Anterior cingulate cortex (tissue), 58 donors: Measurements from ENCODE around the gene RGS12.
A peak's percentile ranks its signal among the peaks of the same experiment; 100 is the strongest.

ENCODE experiments used
- DNase-seq, 58 donors: peaks; one replicate each; lab custom pipeline; 2025; lab: John Stamatoyannopoulos, UW

The RGS12 gene

DNA sequence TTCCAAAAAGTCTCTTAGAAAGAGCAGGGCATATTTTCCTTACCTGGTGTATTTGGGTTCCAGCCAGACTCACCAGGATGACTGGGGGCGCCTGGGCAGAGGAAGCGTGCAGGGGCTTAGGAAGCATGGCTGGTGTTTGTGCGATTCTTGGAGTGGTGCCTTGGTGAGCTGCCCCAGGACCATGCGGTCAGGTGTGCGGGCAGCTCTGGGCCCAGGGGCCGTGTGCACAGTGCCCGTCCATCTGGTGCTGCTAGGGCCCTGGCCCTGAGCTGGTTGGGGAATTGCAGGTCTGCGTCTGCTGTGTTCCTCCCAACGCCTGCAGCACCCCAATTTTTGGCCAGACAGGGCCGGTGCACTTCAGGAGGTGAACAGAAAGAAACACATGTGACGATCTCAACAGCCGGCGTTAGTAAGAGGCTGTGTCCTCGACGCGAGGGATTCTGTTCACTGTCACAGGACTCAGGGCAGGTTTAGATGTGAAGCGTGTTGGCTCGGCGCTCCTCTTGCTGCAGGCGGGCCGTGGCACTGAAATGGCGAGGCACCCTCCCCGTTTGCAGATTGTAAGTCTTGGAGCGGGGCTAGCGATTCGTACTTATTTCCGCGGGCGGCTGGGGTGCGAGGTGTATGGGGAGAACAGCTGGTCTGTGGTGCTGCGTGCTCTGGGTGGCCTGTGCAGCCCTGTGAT lies 15.2 kb downstream of the RGS12 start:
- DNase-seq = no peak

DNA sequence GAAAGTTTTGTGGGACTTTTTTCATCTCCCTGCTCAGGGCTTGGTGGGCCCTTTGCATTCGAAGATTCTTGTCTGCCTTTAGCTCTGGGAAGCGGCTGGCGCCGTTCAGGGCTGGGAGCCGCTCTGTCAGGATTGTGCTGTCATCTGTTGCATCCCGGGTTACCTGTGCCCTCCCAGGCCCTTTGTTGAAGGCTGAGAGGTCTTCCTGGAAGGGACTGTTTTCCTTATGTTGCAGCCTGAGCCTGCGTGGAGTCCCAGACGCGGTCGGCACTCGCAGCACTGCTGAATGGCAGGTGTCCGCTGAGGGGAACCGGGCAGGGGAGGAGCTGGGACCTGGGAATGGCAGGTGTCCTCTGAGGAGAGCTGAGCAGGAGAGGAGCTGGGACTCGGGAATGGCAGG lies 15.9 kb downstream of the RGS12 start:
- no peak for DNase-seq

DNA sequence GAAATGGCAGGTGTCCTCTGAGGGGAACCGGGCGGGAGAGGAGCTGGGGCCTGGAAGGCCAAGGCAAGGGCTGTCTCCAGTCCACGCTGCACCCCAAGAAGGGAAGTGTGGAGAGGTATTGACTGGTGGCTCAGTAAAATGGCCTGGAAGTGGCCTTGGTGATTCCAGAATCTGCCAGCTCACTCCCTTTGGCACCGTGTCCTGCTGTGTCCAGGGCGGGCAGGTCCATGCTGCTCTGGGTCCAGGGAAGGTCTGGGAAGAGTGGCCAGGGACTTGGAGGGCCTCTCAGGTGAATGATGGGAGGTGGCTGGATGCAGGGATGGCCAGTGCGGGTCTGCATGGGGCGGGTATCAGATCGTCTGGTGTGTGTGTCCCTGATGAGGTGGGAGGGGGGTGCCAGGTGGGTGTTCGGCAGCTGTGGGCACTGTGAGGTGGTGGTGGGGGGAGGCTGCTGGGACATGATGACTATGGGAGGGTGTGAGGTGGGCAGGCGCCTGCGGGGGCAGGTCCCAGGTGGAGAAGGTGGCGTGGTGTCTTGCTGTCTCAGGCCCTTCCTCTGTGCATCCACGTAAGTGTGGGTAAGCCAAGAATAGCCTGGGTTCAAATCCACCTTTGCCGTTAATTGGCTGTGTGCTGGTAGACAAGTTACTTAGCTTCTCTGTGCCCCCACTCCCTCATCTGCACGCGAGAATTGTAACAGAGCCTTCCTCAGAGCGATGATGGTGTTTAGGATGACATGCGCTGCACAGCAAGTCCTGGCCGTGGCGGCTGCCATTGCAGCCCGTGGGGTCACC lies 17.7 kb downstream of the RGS12 start:
- no peak for DNase-seq

DNA sequence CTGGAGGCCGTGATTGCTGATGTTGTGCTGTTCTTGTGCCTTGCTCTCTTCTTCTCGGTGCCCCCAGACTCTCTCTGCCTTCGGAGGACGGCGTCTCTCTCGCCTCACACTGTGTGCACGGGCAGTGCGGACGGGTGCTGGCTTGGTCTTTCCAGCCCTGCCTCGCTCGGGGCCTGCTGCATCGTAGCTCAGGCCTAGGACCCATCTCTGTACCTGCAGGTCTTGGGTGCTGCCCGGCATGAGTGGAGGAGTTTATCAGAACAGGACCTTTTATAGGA lies 18.2 kb downstream of the RGS12 start:
- DNase-seq = no peak

DNA sequence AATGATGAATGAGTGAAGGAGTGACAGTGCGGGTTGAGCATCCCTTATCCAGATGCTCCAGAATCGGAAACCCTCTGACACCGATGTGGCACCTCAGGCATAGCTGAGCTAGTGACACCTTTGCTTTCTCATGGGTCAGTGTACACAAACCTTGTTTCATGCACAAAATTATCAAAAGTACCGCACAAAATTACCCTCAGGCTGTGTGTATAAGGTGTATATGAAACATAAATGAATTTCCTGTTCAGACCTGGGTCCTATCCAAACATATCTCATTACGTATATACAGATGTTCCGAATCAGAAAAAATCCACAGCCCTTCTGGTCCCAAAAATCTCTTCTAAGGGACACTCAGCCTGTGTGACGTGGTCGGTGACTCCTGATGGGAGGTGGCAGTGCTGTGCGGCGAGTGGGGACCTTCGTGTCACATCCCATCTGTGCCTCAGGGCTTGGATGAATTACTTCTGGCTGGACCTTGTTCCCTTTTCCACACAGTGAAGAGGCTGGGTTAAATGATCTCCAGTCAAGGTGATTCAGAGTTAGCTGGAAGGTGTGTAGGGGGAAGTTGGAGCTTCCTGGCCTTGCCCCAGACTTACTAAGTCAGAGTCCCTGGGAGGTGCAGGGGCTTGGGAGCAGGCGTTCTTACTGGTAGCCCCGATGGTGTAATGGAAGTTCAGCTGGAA lies 18.8 kb downstream of the RGS12 start:
- no peak for DNase-seq

DNA sequence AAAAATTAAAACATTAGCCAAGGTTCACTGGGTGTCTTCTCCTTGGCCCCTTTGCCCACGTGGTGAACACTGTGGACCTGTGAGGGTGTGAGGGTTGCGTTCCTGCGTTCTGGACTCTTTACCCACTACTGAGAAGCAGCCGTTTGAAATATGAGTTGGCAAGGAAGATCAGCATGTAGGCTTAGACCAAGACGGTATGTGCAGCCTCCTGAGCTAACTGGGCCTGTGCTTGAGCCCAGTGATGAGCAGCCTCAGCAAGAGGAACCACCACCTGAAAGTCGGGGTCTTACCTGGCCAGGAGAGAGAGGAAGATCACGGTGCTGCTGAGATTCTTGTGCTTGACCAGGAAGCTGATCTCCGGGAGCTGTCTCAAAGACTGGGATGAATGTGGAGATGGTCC lies 19.5 kb downstream of the RGS12 start:
- DNase-seq = no peak

DNA sequence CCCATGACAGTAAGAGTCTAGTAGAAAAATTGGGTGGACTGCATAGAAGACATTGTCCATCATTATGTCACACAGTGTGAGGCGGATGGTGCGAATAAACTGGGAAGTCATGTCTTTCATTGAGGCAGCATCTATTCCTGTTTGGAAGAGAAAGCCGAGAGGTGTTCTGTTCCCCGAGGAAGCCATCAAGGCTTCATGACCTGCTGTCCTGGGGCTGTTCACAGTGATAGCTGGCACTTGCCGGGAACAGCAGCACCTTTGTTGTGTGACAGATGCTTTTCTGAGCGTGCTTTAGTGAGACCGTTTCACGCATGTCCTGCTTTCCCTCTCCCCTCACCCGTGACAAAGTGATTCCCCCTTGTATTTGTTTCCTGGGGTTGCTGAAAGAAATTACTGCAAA lies 20.3 kb downstream of the RGS12 start:
- no peak for DNase-seq

DNA sequence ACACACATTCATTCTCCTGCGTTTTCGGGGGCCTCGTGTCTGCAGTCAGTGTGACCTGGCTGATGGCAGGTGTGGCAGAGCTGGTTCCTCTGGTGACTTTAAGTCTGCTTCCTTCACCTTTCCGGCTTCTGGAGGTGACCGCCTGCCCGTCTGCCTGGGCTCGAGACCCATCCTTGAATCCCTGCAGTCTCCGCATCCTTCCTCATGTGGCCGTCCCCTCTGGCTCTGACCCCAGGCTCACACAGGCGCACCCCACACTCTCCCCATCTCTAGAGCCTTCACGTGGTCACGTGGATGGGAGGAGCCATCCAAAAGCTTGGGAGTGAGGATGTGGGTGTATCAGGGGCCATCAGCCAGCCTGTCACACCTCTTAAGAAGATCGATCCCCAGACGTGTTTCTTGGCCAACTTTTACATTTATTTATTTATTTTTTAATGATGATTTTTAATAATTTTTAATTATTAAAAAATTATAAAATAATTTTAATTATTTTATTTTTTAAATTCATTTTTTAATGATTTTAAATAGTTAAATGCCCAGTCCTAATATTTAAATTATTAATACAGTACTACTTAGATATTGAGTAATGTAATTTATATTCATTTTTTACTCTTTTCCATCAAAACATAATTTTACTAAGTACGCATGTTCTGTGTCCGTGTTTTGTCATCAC lies 20.9 kb downstream of the RGS12 start:
- no peak for DNase-seq

DNA sequence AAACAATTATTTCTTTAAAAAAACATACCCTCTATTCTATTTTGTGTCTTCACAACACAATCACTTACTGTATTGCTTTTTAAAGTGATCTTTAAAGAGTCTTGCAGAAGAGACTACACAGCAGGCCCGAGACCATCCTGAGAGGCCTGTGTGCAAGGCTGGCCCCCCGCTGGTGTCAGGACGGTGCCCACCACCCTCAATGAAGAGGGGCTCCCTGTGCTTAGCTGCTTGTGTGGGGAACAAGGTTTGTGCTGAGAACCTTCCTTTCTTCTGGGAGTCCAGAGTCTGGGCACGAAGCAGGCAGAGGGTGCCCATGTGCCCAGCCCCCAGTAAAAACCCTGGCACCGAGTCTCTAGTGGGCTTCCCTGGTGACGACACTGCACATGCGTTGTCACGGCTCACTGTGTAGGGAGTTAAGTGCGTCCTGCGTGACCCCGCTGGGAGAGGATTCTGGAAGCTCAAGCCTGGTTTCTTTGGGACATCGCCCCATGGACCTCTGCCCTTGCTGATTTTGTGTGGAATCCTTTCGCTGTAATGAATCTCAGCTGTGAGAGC lies 22.0 kb downstream of the RGS12 start:
- no peak for DNase-seq

DNA sequence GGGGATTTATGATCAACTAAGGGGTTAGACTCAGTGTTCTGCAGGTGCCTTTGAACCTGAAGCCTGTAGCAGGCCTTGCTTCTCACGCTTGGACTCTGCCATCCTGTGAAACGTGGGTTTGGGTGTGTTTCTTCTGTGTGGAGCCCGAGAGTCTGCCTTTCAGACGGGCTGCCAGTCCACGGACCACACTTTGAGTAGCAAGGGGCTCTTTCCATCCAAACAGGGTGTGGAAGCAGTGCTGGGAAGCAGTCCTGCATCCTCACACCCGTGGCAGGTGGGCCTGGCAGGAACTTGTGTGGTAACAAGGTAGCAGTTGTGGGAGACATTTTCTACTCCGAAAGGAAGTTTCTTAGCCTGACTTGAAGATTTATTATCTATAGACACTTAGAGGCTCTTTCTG lies 22.7 kb downstream of the RGS12 start:
- no peak for DNase-seq

DNA sequence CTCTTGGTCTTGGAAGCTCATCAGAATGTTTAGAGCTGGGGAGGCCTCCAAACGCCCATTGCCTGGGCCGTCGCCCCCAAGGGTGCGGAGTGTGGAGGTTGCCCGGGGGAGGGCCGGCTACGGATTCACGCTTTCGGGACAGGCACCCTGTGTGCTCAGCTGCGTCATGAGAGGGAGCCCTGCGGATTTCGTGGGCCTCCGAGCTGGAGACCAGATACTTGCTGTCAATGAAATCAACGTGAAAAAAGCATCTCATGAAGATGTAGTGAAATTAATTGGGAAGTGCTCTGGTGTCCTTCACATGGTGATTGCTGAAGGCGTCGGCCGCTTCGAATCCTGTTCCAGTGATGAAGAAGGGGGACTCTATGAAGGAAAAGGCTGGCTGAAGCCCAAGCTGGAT lies 23.3 kb downstream of the RGS12 start:
- DNase-seq = no peak

DNA sequence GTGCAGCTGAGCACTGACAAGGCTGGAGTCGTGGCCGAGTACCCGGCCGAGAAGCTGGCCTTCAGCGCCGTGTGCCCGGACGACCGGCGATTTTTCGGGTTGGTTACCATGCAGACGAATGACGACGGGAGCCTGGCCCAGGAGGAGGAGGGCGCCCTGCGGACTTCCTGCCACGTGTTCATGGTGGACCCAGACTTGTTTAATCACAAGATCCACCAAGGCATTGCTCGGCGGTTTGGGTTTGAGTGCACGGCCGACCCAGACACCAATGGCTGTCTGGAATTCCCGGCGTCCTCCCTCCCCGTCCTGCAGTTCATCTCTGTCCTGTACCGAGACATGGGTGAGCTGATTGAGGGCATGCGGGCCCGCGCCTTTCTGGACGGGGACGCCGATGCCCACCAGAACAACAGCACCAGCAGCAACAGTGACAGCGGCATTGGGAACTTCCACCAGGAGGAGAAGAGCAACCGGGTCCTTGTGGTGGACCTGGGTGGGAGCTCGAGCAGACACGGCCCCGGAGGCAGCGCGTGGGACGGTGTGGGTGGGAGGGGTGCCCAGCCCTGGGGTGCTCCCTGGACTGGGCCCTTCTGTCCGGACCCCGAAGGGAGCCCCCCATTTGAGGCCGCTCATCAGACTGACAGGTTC lies 24.3 kb downstream of the RGS12 start:
- DNase-seq = no peak

DNA sequence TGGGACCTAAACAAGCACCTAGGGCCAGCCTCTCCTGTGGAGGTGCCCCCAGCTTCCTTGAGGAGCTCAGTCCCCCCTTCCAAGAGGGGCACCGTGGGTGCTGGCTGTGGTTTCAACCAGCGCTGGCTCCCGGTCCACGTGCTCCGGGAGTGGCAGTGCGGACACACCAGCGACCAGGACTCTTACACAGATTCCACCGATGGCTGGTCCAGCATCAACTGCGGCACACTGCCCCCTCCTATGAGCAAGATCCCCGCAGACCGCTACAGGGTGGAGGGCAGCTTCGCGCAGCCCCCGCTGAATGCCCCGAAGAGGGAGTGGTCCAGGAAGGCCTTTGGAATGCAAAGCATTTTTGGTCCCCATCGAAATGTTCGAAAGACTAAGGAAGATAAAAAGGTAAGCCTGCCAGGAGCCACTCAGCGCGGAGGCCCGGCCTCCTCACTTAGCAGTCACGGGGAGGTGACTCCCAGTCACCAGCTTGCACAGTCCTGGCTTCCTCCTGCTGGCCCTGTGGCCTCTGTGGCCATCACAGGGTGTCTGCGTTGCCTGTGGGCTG lies 24.9 kb downstream of the RGS12 start:
- DNase-seq = no peak

DNA sequence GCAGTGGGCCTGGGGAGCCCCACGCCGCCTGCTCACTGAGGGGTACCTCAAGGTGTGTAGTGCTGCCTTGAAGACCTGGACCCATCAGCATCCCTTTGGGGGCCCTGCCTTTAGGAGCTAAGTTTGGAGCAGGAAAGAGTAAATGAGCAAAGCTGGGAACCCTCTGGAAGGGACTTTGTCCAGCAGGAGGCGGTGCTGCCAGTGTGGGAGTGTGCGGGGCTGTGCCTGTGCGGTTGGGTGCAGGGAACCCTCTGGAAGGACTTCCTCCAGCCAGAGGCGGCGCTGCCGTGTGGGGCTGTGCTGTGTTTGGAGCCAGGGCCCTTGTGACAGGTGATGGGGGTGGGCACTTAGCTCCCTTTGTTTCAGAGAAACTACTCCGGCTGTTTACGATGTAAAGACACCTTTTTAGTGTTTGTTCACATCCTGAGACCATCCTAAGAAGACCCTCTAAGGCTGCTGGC lies 25.8 kb downstream of the RGS12 start:
- DNase-seq = no peak

DNA sequence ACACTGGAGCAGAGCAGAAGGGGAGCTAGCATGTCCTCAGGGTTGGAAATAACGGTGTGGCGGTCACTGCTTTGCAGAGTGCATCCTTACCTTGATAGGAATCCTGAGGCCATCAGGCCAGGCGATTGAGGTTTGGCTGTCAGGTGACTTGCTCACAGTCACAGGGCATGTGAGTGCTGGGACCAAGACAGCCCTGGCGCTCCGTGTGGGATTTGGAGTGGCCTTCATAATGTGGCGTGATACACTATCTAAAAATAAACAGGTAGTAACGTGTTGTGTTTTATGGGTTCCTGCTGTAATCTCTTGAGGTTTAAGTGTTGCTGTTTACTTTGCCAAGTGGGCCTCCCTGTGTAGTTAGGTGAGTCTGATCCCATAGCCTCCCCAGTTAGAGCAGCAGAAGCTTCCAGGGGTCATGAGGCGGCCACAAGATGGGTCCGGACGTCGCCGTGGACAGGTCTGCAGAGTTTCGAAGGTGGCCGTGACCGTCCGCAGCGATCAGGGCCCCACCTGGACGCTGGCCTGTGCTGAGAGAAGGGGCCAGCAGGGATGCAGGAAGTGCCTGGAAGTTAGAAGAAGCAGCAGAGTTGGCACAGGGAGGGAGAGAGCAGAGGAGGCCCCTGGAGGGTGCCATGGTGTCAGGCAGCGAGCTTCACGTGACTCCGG lies 27.7 kb downstream of the RGS12 start:
- no peak for DNase-seq

DNA sequence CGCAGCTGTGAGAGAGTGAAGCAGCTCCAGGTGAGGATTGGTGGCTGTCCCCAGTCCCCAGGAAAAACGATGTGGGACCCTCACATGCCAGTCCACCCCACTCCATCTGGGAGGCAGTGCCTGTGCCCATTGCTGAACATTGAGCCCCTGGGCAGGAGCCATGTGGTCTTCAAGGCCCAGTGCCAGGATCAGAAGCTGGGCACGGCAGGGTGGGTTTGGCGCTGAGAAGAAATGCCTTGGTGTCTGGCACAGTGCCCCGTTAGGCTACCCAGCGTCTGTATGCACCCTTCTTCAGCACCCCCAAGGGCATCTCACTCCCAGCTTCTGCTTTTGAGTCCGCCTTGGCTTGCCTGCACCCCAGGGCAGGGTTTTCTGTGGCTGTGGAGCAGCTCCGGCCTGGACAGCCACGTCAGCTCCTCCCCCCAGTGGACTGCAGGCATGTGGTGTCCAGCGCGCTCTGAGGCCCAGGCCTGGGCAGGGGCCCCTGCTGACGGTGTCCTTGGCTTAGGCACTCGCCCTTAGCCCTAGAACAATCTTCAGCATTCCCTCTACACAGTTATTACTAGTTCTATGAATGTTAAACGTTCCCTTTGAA lies 28.6 kb downstream of the RGS12 start:
- DNase-seq = peak in 36 of 58 donors; percentile 24 to 70 (median 52)

DNA sequence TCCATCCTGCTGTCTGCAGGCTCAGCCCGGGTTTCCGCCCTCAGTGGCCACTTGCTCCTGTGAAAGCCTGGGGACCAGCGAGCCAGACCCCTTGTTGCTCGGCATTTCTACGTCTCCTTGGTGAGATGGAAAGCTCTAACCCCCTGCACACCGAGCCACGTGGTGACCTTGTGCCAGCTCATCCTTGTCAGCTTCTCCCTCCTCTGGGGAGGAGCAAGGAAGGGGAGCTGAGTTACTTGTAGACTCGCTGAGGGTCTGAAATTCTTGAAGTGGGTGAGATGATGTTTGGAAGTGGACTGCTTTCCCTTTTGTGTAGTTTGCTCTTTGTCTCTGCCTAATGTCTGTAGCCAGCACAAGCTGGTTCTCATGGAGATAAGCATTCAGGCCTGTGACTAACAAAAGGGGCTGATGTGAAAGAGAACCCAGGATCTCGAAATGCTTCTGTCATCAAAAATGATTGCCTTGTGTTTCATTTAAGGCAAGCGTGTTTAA lies 29.3 kb downstream of the RGS12 start:
- peak in 25 of 58 donors; percentile 20 to 78 (median 41) for DNase-seq

DNA sequence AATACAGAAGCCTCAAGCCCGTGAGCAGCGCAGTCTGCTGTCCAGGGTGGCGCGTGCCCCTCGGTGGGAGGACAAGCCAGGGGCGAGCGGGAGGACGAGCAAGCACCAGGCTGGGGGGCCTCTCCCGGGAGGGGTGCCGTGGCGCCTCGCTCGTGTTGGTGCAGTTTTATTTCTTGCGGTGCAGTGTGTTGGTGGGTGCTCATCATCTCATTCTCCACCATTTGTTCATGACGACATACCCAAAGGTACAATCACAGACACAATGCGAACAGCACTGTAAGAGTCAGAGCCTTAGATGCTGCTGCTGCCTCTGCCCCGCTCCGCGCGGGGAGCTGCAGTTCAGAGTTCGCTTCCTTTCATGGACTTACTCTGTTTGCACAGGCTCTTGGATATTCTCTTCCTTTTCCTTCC lies 30.3 kb downstream of the RGS12 start:
- no peak for DNase-seq
